H1 (cell line): ENCODE data around the gene DNAJC5G. TPM values are rescaled to one million over a fixed set of nuclear protein-coding genes. Genes with fewer than 3 reads are reported as not detected.

ENCODE experiments used
- CTCF ChIA-PET: fragments of 300-600 bp; sonication (Branson Sonifier 250); formaldehyde crosslinking; loops from one replicate; lab custom pipeline; 2021; ENCODE audit not compliant: partially characterized antibody; lab: Charles Lee
- POLR2A ChIA-PET: fragments of 300-600 bp; sonication (Branson Sonifier 250); formaldehyde crosslinking; loops from one replicate; lab custom pipeline; 2021; ENCODE audit warnings: inconsistent platforms; ENCODE audit not compliant: partially characterized antibody; lab: Charles Lee
- DNase-seq, 2 experiments: peaks; one replicate each; pipeline versions ENCODE4 v3.0.0 to v3.0.0-alpha.2; 2010 to 2022; ENCODE audit warnings: low spot score in 2 of 2, low read depth in 1 of 2, mixed read lengths in 1 of 2
- FAIRE-seq: peaks from 2 replicates; lab custom pipeline; 2011; peaks lifted over from hg19 to GRCh38; lab: Jason Lieb, UNC
- H2AFZ ChIP-seq: 2 replicates; pipeline ENCODE4 v1.8.1; 2012; ENCODE audit warnings: low read length, inconsistent platforms
- H2AK5ac ChIP-seq: 2 replicates; pipeline ENCODE4 v1.6.1; 2013; ENCODE audit warnings: low read depth, low read length
- H2BK120ac ChIP-seq: replicated peaks from 2 replicates; pipeline ENCODE3; 2013; ENCODE audit warnings: low read depth, low read length, inconsistent platforms
- H2BK12ac ChIP-seq: 2 replicates; pipeline ENCODE4 v1.6.1; 2013; ENCODE audit warnings: low read depth, low read length
- H2BK15ac ChIP-seq: 2 replicates; pipeline ENCODE4 v1.6.1; 2013; ENCODE audit warnings: low read length
- H2BK20ac ChIP-seq: 2 replicates; pipeline ENCODE4 v1.6.1; 2013; ENCODE audit warnings: low read length
- H2BK5ac ChIP-seq: 2 replicates; pipeline ENCODE4 v1.6.1; 2013; ENCODE audit warnings: low read depth, low read length
- H3K14ac ChIP-seq: 2 replicates; pipeline ENCODE4 v1.6.1; 2013; ENCODE audit warnings: inconsistent platforms; ENCODE audit not compliant: insufficient read length
- H3K18ac ChIP-seq: 2 replicates; pipeline ENCODE4 v1.6.1; 2013; ENCODE audit warnings: low read length; ENCODE audit errors: extremely low read depth
- H3K23ac ChIP-seq: 2 replicates; pipeline ENCODE4 v1.6.1; 2013; ENCODE audit warnings: inconsistent platforms; ENCODE audit not compliant: insufficient read length
- H3K23me2 ChIP-seq: 2 replicates; pipeline ENCODE4 v1.6.1; 2013; ENCODE audit warnings: low read depth, low read length
- H3K27ac ChIP-seq: 2 replicates; pipeline ENCODE4 v1.6.1; 2011; ENCODE audit warnings: low read depth, low read length, inconsistent platforms
- H3K27me3 ChIP-seq, 4 experiments: replicated peaks in 1 of 4; 1 replicate in 1 of 4; 2 replicates in 3 of 4; pipeline versions ENCODE4 v1.6.1 to v1.8.1; 2011 to 2013; ENCODE audit warnings: low read length in 3 of 4, mild to moderate bottlenecking in 3 of 4, inconsistent platforms in 2 of 4, mixed read lengths in 2 of 4, moderate library complexity in 1 of 4; ENCODE audit not compliant: control insufficient read depth in 3 of 4, insufficient read depth in 3 of 4; ENCODE audit errors: extremely low read depth in 1 of 4
- H3K36me3 ChIP-seq, 4 experiments: 2 replicates each; pipeline versions ENCODE4 v1.6.1 to v1.8.1; 2011 to 2013; ENCODE audit warnings: mild to moderate bottlenecking in 4 of 4, low read length in 3 of 4, moderate library complexity in 2 of 4, control low read depth in 1 of 4, inconsistent platforms in 1 of 4; ENCODE audit not compliant: insufficient read depth in 4 of 4, control insufficient read depth in 2 of 4
- H3K4ac ChIP-seq: replicated peaks from 2 replicates; pipeline ENCODE3; 2013; ENCODE audit warnings: low read length, low read depth, mixed read lengths, inconsistent platforms; ENCODE audit not compliant: insufficient read length
- H3K4me1 ChIP-seq, 4 experiments: replicated peaks in 1 of 4; 1 replicate in 1 of 4; 2 replicates in 3 of 4; pipeline versions ENCODE4 v1.6.1 to v1.8.1; 2011 to 2013; ENCODE audit warnings: low read length in 3 of 4, inconsistent platforms in 2 of 4, mixed read lengths in 1 of 4; ENCODE audit not compliant: insufficient read depth in 4 of 4, control insufficient read depth in 3 of 4
- H3K4me2 ChIP-seq, 2 experiments: 2 replicates each; pipeline versions ENCODE4 v1.6.1 to v1.8.1; 2011 to 2013; ENCODE audit warnings: low read depth in 2 of 2, low read length in 2 of 2, control low read depth in 1 of 2, inconsistent platforms in 1 of 2, mild to moderate bottlenecking in 1 of 2; ENCODE audit not compliant: insufficient read depth in 1 of 2
- H3K4me3 ChIP-seq, 4 experiments: fragments of 200-600, 300-600 bp in 1 of 4; sonication (generic), shearing (Covaris generic), sonication (Bioruptor Twin) in 1 of 4; 2 replicates each; pipeline versions ENCODE4 v1.5.1 to v1.8.1; 2011 to 2016; ENCODE audit warnings: low read length in 4 of 4, low read depth in 3 of 4, control low read depth in 2 of 4, inconsistent platforms in 2 of 4, mild to moderate bottlenecking in 2 of 4, mixed read lengths in 1 of 4, moderate library complexity in 1 of 4; ENCODE audit not compliant: insufficient read depth in 2 of 4; ENCODE audit errors: extremely low read depth in 1 of 4
- H3K56ac ChIP-seq: replicated peaks from 2 replicates; pipeline ENCODE3; 2013; ENCODE audit warnings: low read depth, mild to moderate bottlenecking, mixed read lengths, low read length, inconsistent platforms; ENCODE audit not compliant: insufficient read length
- H3K79me1 ChIP-seq: 2 replicates; pipeline ENCODE4 v1.6.1; 2013; ENCODE audit warnings: low read depth, low read length, control low read depth
- H3K79me2 ChIP-seq, 2 experiments: 2 replicates each; pipeline versions ENCODE4 v1.6.1 to v1.8.1; 2012 to 2013; ENCODE audit warnings: low read length in 2 of 2, mild to moderate bottlenecking in 2 of 2, inconsistent platforms in 1 of 2; ENCODE audit not compliant: insufficient read depth in 2 of 2, control insufficient read depth in 1 of 2
- H3K9ac ChIP-seq, 4 experiments: replicated peaks in 1 of 4; 1 replicate in 1 of 4; 2 replicates in 3 of 4; pipeline versions ENCODE4 v1.6.1 to v1.8.1; 2011 to 2013; ENCODE audit warnings: low read depth in 3 of 4, low read length in 3 of 4, control low read depth in 2 of 4, mild to moderate bottlenecking in 2 of 4, moderate library complexity in 2 of 4, inconsistent platforms in 1 of 4; ENCODE audit errors: extremely low read depth in 1 of 4
- H3K9me3 ChIP-seq, 2 experiments: 2 replicates each; pipeline versions ENCODE4 v1.6.1 to v1.8.1; 2012 to 2013; ENCODE audit warnings: mild to moderate bottlenecking in 2 of 2, moderate library complexity in 2 of 2, control low read depth in 1 of 2, inconsistent platforms in 1 of 2, low read depth in 1 of 2, low read length in 1 of 2, mixed read lengths in 1 of 2; ENCODE audit not compliant: insufficient read depth in 2 of 2
- H4K20me1 ChIP-seq, 2 experiments: replicated peaks in 1 of 2; 2 replicates each; pipeline versions ENCODE3 to v1.8.1; 2011 to 2013; ENCODE audit warnings: inconsistent platforms in 2 of 2, low read length in 2 of 2, mild to moderate bottlenecking in 1 of 2; ENCODE audit not compliant: insufficient read depth in 2 of 2, control insufficient read depth in 1 of 2
- H4K5ac ChIP-seq: 2 replicates; pipeline ENCODE4 v1.6.1; 2013; ENCODE audit warnings: low read length, low read depth, mixed read lengths, inconsistent platforms; ENCODE audit not compliant: insufficient read length
- H4K8ac ChIP-seq: 2 replicates; pipeline ENCODE4 v1.8.0; 2013; ENCODE audit warnings: mild to moderate bottlenecking, moderate library complexity, low read length, inconsistent platforms; ENCODE audit not compliant: insufficient read depth; ENCODE audit errors: extremely low read depth
- H4K91ac ChIP-seq: replicated peaks from 2 replicates; pipeline ENCODE3; 2013; ENCODE audit warnings: low read length, mixed read lengths, inconsistent platforms; ENCODE audit not compliant: insufficient read length
- EZH2 ChIP-seq: fragments of 200-600 bp; sonication (generic); IDR thresholded peaks from 2 replicates; pipeline ENCODE4 v1.7.1; 2012; ENCODE audit warnings: low read depth, mild to moderate bottlenecking, moderate library complexity, low read length, inconsistent platforms; ENCODE audit not compliant: severe bottlenecking
- JUND ChIP-seq: IDR thresholded peaks from 2 replicates; pipeline ENCODE4 v1.6.1; 2011; ENCODE audit warnings: mild to moderate bottlenecking, improper control_type of control experiment, low read length
- NANOG ChIP-seq: IDR thresholded peaks from 2 replicates; pipeline ENCODE4 v1.6.1; 2011; ENCODE audit warnings: low read length, low read depth, mild to moderate bottlenecking, inconsistent platforms; ENCODE audit not compliant: insufficient read depth, poor library complexity, severe bottlenecking
- SP1 ChIP-seq: IDR thresholded peaks from 2 replicates; pipeline ENCODE4 v1.6.1; 2011; ENCODE audit warnings: low read depth, low read length
- SRF ChIP-seq: IDR thresholded peaks from 2 replicates; pipeline ENCODE4 v1.6.1; 2011; ENCODE audit warnings: mild to moderate bottlenecking, low read depth, low read length, moderate library complexity
- SUZ12 ChIP-seq: fragments of 200-600 bp; sonication (generic); IDR thresholded peaks from 2 replicates; pipeline ENCODE4 v1.6.1; 2012; ENCODE audit warnings: mild to moderate bottlenecking, inconsistent platforms, low read length, moderate library complexity, mixed read lengths
- WGBS, 2 experiments: shearing (Covaris generic) in 1 of 2; methylation state at CpG; one replicate each; pipeline versions ENCODE4 v1.1.6 to v1.1.7; 2013 to 2015; ENCODE audit warnings: low lambda C conversion rate in 2 of 2, mixed read lengths in 2 of 2, inconsistent platforms in 1 of 2, low coverage in 1 of 2, missing lambda C conversion rate in 1 of 2; ENCODE audit not compliant: insufficient replicate concordance in 2 of 2, insufficient coverage in 1 of 2, insufficient read length in 1 of 2; ENCODE audit errors: extremely low coverage in 1 of 2, missing lambda C conversion rate in 1 of 2; 5-methylcytosine and 5-hydroxymethylcytosine counted together
- polyA plus RNA-seq, 7 experiments: library from polyadenylated mRNA; depleted of rRNA in 3 of 7; stranded (reverse) in 5 of 7; unstranded in 2 of 7; fragments of >200 nt in 5 of 7; fragments of 200-250 nt in 2 of 7; gene quantifications; 1 replicate in 5 of 7; 2 replicates in 1 of 7; 4 replicates in 1 of 7; pipeline versions ENCODE4 v1.2.1 to v1.2.3, GENCODE V29; 2011 to 2013; ENCODE audit warnings: missing spikeins in 2 of 7, mixed read lengths in 2 of 7
- total RNA-seq: library from RNA; stranded (reverse); fragmentation: NEBNext Ultra II Directional; extraction: Animal tissue kit (Norgen Biotek cat#: 25700); gene quantifications from 2 replicates; pipeline ENCODE4 v1.2.1, GENCODE V29; 2021

DNAJC5G gene
- total and polyA plus RNA-seq, 2 of the 8 experiments (the other 6 are each of a cell fraction or from before 2014, with no cell fraction given), result 0.83 to 1.4 TPM

GRCh38 chr2:27307287-27307544 lies 32.0 kb downstream of the DNAJC5G start:
- POLR2A ChIA-PET, result interaction anchor here (1.1 to 8.8 kb wide), 6 partner anchors 14 to 64 kb away, joined by 3 to 105 read pairs (median 6); partner anchors contain the start of genes GTF3C2, MPV17 and TRIM54
- Histone ChIP-seq H2BK20ac (no peak overlapping the region), H3K4me3 (peak overlapping the region in 3 of 4 experiments; percentile 26 to 51 (median 34); a peak in 5 of 8 replicates), H3K36me3 (peaks cover 0 to 4% (median 0%) of the 10 kb centered on the region in 4 experiments; a peak in 1 of 8 replicates), H2BK120ac (no peak overlapping the region), H3K79me1 (no peaks in the 10 kb centered on the region), H3K4me1 (peaks cover 0 to 28% (median 14%) of the 10 kb centered on the region in 4 experiments; a peak in 5 of 7 replicates), H4K20me1 (peaks cover 4 to 11% of the 10 kb centered on the region in 2 experiments), H4K8ac (peak overlapping the region; percentile 76; the same call in 1 of the 2 replicates), H2AFZ (no peak overlapping the region), H2BK15ac (no peak overlapping the region), H3K79me2 (no peaks in the 10 kb centered on the region), H3K9ac (no peak overlapping the region), H3K9me3 (no peaks in the 10 kb centered on the region; a peak in 1 of 4 replicates), H3K23me2 (peaks cover 10% of the 10 kb centered on the region; the same call in 1 of the 2 replicates), H3K4me2 (peak overlapping the region; percentile 63 to 69), H2BK12ac (no peak overlapping the region), H4K91ac (no peak overlapping the region), H3K14ac (no peak overlapping the region), H2BK5ac (no peak overlapping the region), H2AK5ac (no peak overlapping the region), H3K23ac (no peak overlapping the region), H3K4ac (no peak overlapping the region), H4K5ac (no peak overlapping the region), H3K27me3 (peaks cover 29 to 41% (median 39%) of the 10 kb centered on the region in 4 experiments), H3K56ac (no peak overlapping the region), H3K18ac (no peak overlapping the region), H3K27ac (no peak overlapping the region)
- CTCF ChIA-PET, result interaction anchor here (0.9 to 12.3 kb wide), 5 partner anchors 13 to 56 kb away, joined by 3 to 413 read pairs (median 6); partner anchors contain the start of genes DNAJC5G, MPV17 and TRIM54
- no peak for FAIRE-seq
- TF ChIP-seq SRF (no peak), NANOG (no peak), SUZ12 (peak; percentile 80), JUND (no peak), EZH2 (peak; percentile 63), SP1 (no peak)
- WGBS, 2 experiments, result 27% methylated on average over 14 of the region's 14 CpGs; no CpG with 5 or more reads in 1 of the 2 experiments
- no peak for DNase-seq
